SK-N-SH (cell line): ENCODE results near the gene PTPN9. TPM values are rescaled to one million over a fixed set of nuclear protein-coding genes. Genes with fewer than 3 reads are reported as not detected.

Experiments used
- CTCF ChIA-PET: fragments of 300-600, 350-600 bp; formaldehyde crosslinking; extraction: SDS; loops from one replicate; lab custom pipeline; 2021; lab: Yijun Ruan, JAX
- POLR2A ChIA-PET: fragments of 350-600 bp; sonication (Branson Sonifier 250); formaldehyde crosslinking; extraction: SDS; loops from one replicate; lab custom pipeline; 2020; ENCODE audit warnings: antibody characterized with exemption, inconsistent platforms; lab: Yijun Ruan, JAX
- DNase-seq: peaks from one replicate; pipeline ENCODE4 v3.0.0; 2012
- H2AFZ ChIP-seq: fragments of 200-600 bp; sonication (generic); 2 replicates; pipeline ENCODE4 v1.8.1; 2016; ENCODE audit warnings: antibody characterized with exemption, mild to moderate bottlenecking, low read depth
- H3F3A ChIP-seq: fragments of 200-600 bp; sonication (generic); replicated peaks from 2 replicates; pipeline ENCODE3; 2016; ENCODE audit warnings: antibody characterized with exemption, mild to moderate bottlenecking; ENCODE audit not compliant: insufficient read depth
- H3K27ac ChIP-seq, 2 experiments: fragments of 200-500 bp in 1 of 2; fragments of 200-600 bp in 1 of 2; sonication (Bioruptor generic) in 1 of 2; sonication (generic), shearing (Covaris generic) in 1 of 2; 2 replicates each; pipeline versions ENCODE4 v1.5.1 to v1.6.1; 2014 to 2016; ENCODE audit warnings: low read depth in 2 of 2, inconsistent platforms in 1 of 2, low read length in 1 of 2, mild to moderate bottlenecking in 1 of 2, mixed read lengths in 1 of 2
- H3K27me3 ChIP-seq: fragments of 200-600 bp; sonication (generic), shearing (Covaris generic); 2 replicates; pipeline ENCODE4 v1.6.1; 2016; ENCODE audit warnings: mixed run types; ENCODE audit not compliant: insufficient read depth
- H3K36me3 ChIP-seq, 2 experiments: fragments of 200-500 bp in 1 of 2; fragments of 200-600 bp in 1 of 2; sonication (Bioruptor generic) in 1 of 2; sonication (generic) in 1 of 2; replicated peaks in 1 of 2; 2 replicates each; pipeline versions ENCODE3 to v1.5.1; 2014 to 2016; ENCODE audit warnings: low read length in 1 of 2, mild to moderate bottlenecking in 1 of 2; ENCODE audit not compliant: insufficient read depth in 2 of 2, control insufficient read depth in 1 of 2
- H3K4me1 ChIP-seq, 2 experiments: fragments of 200-500 bp in 1 of 2; fragments of 200-600 bp in 1 of 2; sonication (Bioruptor generic) in 1 of 2; sonication (generic), shearing (Covaris generic) in 1 of 2; 2 replicates each; pipeline versions ENCODE4 v1.5.1 to v1.6.1; 2014 to 2016; ENCODE audit warnings: low read depth in 1 of 2, low read length in 1 of 2, mixed run types in 1 of 2; ENCODE audit not compliant: insufficient read depth in 2 of 2, control insufficient read depth in 1 of 2
- H3K4me2 ChIP-seq: fragments of 200-600 bp; sonication (generic), shearing (Covaris generic); 2 replicates; pipeline ENCODE4 v1.6.1; 2017; ENCODE audit warnings: mixed run types
- H3K4me3 ChIP-seq, 2 experiments: fragments of 200-500 bp in 1 of 2; fragments of 200-600 bp in 1 of 2; sonication (Bioruptor generic) in 1 of 2; sonication (generic), shearing (Covaris generic) in 1 of 2; 2 replicates each; pipeline versions ENCODE4 v1.5.1 to v1.8.1; 2014 to 2016; ENCODE audit warnings: low read depth in 2 of 2, inconsistent platforms in 1 of 2, low read length in 1 of 2, mild to moderate bottlenecking in 1 of 2, mixed read lengths in 1 of 2, moderate library complexity in 1 of 2
- H3K79me2 ChIP-seq: fragments of 200-600 bp; sonication (generic); 2 replicates; pipeline ENCODE4 v1.8.1; 2017; ENCODE audit warnings: mild to moderate bottlenecking; ENCODE audit not compliant: insufficient read depth
- H3K9ac ChIP-seq: fragments of 200-600 bp; sonication (generic); 2 replicates; pipeline ENCODE4 v1.6.1; 2017; ENCODE audit warnings: mixed run types
- H3K9me2 ChIP-seq: fragments of 200-600 bp; sonication (generic); 2 replicates; pipeline ENCODE4 v1.6.1; 2017; ENCODE audit warnings: mixed run types
- H3K9me3 ChIP-seq: fragments of 200-600 bp; sonication (generic); 2 replicates; pipeline ENCODE4 v1.6.1; 2017; ENCODE audit warnings: mixed run types, mild to moderate bottlenecking, moderate library complexity
- H4K20me1 ChIP-seq: fragments of 200-600 bp; sonication (generic); 2 replicates; pipeline ENCODE4 v1.6.1; 2017; ENCODE audit warnings: mild to moderate bottlenecking, mixed run types; ENCODE audit not compliant: insufficient read depth
- CHD2 ChIP-seq: fragments of 150-350 bp; IDR thresholded peaks from 2 replicates; pipeline ENCODE4 v1.6.1; 2018; ENCODE audit warnings: low read length; ENCODE audit not compliant: partially characterized antibody
- EP300 ChIP-seq, 2 experiments: IDR thresholded peaks; 2 replicates each; pipeline versions ENCODE4 v1.4.0 to v1.6.1; 2012; ENCODE audit warnings: borderline replicate concordance in 1 of 2, low read depth in 1 of 2, low read length in 1 of 2
- EZH2phosphoT487 ChIP-seq: fragments of 200-600 bp; sonication (generic); IDR thresholded peaks from 2 replicates; pipeline ENCODE4 v1.6.1; 2017; ENCODE audit warnings: low read depth, mixed run types, mild to moderate bottlenecking, antibody characterized with exemption, moderate library complexity, borderline replicate concordance
- GABPA ChIP-seq: IDR thresholded peaks from 2 replicates; pipeline ENCODE4 v1.4.0; 2012; ENCODE audit warnings: low read depth, mild to moderate bottlenecking
- JUND ChIP-seq: IDR thresholded peaks from 2 replicates; pipeline ENCODE4 v1.4.0; 2012
- MEF2A ChIP-seq: IDR thresholded peaks from 2 replicates; pipeline ENCODE4 v1.4.0; 2012; ENCODE audit warnings: low read depth, borderline replicate concordance
- MXI1 ChIP-seq: IDR thresholded peaks from 2 replicates; pipeline ENCODE4 v1.6.1; 2012; ENCODE audit warnings: mild to moderate bottlenecking, low read depth, low read length, improper control_type of control experiment
- NFIC ChIP-seq: IDR thresholded peaks from 2 replicates; pipeline ENCODE4 v1.4.0; 2012; ENCODE audit warnings: borderline replicate concordance
- NRF1 ChIP-seq: IDR thresholded peaks from 2 replicates; pipeline ENCODE4 v1.6.1; 2012; ENCODE audit warnings: low read depth, mild to moderate bottlenecking, low read length
- POLR2AphosphoS5 ChIP-seq: IDR thresholded peaks from 2 replicates; pipeline ENCODE4 v1.6.1; 2012; ENCODE audit warnings: low read depth, low read length
- RCOR1 ChIP-seq: fragments of 150-350 bp; IDR thresholded peaks from 2 replicates; pipeline ENCODE4 v1.6.1; 2017; ENCODE audit warnings: antibody characterized with exemption, low read length
- SIN3A ChIP-seq: IDR thresholded peaks from 2 replicates; pipeline ENCODE4 v1.6.1; 2012; ENCODE audit warnings: low read depth, mild to moderate bottlenecking, low read length, moderate library complexity, borderline replicate concordance
- TAF1 ChIP-seq: IDR thresholded peaks from 2 replicates; pipeline ENCODE4 v1.6.1; 2012; ENCODE audit warnings: low read depth, mild to moderate bottlenecking, low read length, moderate library complexity, borderline replicate concordance
- TCF12 ChIP-seq: IDR thresholded peaks from 2 replicates; pipeline ENCODE4 v1.4.0; 2012
- TEAD4 ChIP-seq: IDR thresholded peaks from 2 replicates; pipeline ENCODE4 v1.4.0; 2012; ENCODE audit warnings: mild to moderate bottlenecking, borderline replicate concordance; ENCODE audit not compliant: insufficient read depth
- YY1 ChIP-seq: IDR thresholded peaks from 2 replicates; pipeline ENCODE4 v1.4.0; 2012; ENCODE audit warnings: low read depth, mild to moderate bottlenecking
- WGBS: methylation state at CpG from one replicate; pipeline ENCODE4 v1.1.6; 2017; ENCODE audit warnings: low lambda C conversion rate; 5-methylcytosine and 5-hydroxymethylcytosine counted together
- polyA plus RNA-seq, 3 experiments: library from polyadenylated mRNA; depleted of rRNA; stranded (reverse); fragments of >200 nt; gene quantifications; 2 replicates each; pipeline ENCODE4 v1.2.3, GENCODE V29; 2012
- TF ChIP-seq, protein P1 (sequence below): fragments of 150-350 bp; IDR thresholded peaks from 2 replicates; pipeline ENCODE4 v1.6.1; 2017; ENCODE audit warnings: antibody characterized with exemption, low read length, low read depth, borderline replicate concordance
- TF ChIP-seq, protein P2 (sequence below): fragments of 150-350 bp; IDR thresholded peaks from 2 replicates; pipeline ENCODE4 v1.6.1; 2016; ENCODE audit warnings: mild to moderate bottlenecking, low read depth, low read length
- TF ChIP-seq, protein P3 (sequence below): IDR thresholded peaks from 2 replicates; pipeline ENCODE4 v1.4.0; 2012; ENCODE audit warnings: low read depth

PTPN9 gene
- polyA plus RNA-seq, 1 of the 3 experiments (the other 2 are of a cell fraction), result 25.9 TPM

DNA sequence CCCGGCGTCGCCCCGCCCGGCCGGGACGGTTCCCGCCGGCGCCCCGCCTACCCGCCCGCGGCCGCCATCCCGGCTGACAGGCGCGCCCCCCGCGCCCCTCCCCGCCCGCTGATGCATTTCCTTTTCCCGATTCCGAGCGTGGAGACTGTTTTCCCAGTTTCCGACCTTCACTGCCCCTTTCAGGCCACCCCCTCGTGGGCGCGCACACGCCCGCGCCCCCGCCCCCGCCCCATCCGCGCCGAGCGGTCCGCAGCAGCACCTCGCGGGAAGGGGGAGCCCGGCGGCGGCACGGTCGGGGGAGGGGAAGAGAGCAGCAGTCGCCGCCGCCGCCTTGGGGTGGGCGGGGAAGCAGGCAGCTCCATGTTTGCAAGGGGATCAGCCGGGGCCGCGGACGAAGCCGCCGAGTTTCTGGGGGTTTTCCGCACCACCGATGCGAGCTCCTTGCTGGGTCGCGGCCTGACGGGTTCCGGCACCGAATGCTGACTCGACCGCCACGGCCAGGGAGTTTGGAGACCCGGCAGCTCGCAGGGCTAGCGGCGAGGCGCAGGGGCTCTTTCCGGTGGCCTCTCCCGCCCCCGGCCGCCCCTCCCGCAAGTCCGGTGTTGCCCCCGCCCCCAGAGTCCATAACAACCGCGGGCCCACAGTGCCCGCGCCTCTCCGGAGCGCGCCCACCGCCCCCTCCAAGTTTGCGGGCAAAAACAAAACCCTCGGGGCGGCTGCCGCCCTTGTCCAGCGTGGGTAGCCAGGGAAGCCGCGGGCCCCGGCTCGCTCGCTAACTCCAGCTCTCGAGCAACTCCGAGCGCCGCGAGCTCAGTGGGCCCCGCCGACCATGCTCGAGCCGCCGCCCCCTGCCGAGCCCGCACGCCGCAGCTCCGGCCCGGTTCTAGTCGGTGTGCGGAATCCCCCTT lies 124.4 kb downstream of the PTPN9 start:
- ChIA-PET CTCF (interaction anchor here (0.6 to 3.7 kb wide), 12 partner anchors 13 to 425 kb away, joined by 3 to 19 read pairs (median 3); partner anchors contain the start of genes MAN2C1 and SNUPN), POLR2A (interaction anchor here (0.6 to 3.4 kb wide), 6 partner anchors 86 to 584 kb away, joined by 3 to 12 read pairs (median 3); partner anchors contain the start of genes IMP3, MAN2C1, SNUPN and SNX33)
- peak overlapping the region; percentile 98 for H3K4me2 ChIP-seq
- peaks cover 1 to 18% of the 10 kb centered on the region in 2 experiments; a peak in 2 of 4 replicates for H3K4me1 ChIP-seq
- peak; percentile 66 for DNase-seq
- peak overlapping the region; percentile 93 to 97 for H3K4me3 ChIP-seq
- H3K9me2 ChIP-seq, result no peaks in the 10 kb centered on the region
- TF ChIP-seq GABPA, result peak; percentile 69
- no peak for TF ChIP-seq CHD2
- TF ChIP-seq, protein P1, sequence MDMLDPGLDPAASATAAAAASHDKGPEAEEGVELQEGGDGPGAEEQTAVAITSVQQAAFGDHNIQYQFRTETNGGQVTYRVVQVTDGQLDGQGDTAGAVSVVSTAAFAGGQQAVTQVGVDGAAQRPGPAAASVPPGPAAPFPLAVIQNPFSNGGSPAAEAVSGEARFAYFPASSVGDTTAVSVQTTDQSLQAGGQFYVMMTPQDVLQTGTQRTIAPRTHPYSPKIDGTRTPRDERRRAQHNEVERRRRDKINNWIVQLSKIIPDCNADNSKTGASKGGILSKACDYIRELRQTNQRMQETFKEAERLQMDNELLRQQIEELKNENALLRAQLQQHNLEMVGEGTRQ, result no peak
- TF ChIP-seq POLR2AphosphoS5, result peak; percentile 15; the same call in 1 of the 2 replicates
- TF ChIP-seq NFIC, result no peak
- no peak for TF ChIP-seq EP300 (IDR thresholded peaks at IDR 0.05; ENCODE audit: borderline replicate concordance in 1 of 2, low read depth in 1 of 2, low read length in 1 of 2)
- TF ChIP-seq, protein P2, sequence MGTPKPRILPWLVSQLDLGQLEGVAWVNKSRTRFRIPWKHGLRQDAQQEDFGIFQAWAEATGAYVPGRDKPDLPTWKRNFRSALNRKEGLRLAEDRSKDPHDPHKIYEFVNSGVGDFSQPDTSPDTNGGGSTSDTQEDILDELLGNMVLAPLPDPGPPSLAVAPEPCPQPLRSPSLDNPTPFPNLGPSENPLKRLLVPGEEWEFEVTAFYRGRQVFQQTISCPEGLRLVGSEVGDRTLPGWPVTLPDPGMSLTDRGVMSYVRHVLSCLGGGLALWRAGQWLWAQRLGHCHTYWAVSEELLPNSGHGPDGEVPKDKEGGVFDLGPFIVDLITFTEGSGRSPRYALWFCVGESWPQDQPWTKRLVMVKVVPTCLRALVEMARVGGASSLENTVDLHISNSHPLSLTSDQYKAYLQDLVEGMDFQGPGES, result no peak
- TF ChIP-seq TCF12, result no peak
- no peak for TF ChIP-seq MEF2A
- TF ChIP-seq YY1, result 0 out of 2 replicates have a peak, but pooled peaks have one; percentile 48
- no peak for TF ChIP-seq NRF1
- 0 out of 2 replicates have a peak, but pooled peaks have one; percentile 3 for TF ChIP-seq TAF1
- no peak for TF ChIP-seq JUND
- no peak for TF ChIP-seq EZH2phosphoT487
- TF ChIP-seq TEAD4, result no peak
- TF ChIP-seq MXI1, result peak; percentile 16
- TF ChIP-seq SIN3A, result no peak
- no peak for TF ChIP-seq RCOR1
- TF ChIP-seq, protein P3, sequence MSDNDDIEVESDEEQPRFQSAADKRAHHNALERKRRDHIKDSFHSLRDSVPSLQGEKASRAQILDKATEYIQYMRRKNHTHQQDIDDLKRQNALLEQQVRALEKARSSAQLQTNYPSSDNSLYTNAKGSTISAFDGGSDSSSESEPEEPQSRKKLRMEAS, result peak; percentile 64
- no peaks in the 10 kb centered on the region for H3K9me3 ChIP-seq
- H3K27ac ChIP-seq, result peak overlapping the region; percentile 94 to 96
- 0% methylated on average over 6 of the region's 116 CpGs for WGBS
- H3K79me2 ChIP-seq, result peaks cover 20% of the 10 kb centered on the region
- H3K9ac ChIP-seq, result peak overlapping the region; percentile 96
- H3K27me3 ChIP-seq, result no peaks in the 10 kb centered on the region
- no peak overlapping the region; the same call in 1 of the 2 replicates for H2AFZ ChIP-seq
- H4K20me1 ChIP-seq, result peaks cover 8% of the 10 kb centered on the region
- peaks cover 37% of the 10 kb centered on the region for H3F3A ChIP-seq
- H3K36me3 ChIP-seq, result no peaks in the 10 kb centered on the region
